Neural progenitor cell (in vitro differentiated cells): ENCODE measurements around the gene ARHGAP40. TPM values are rescaled to one million over a fixed set of nuclear protein-coding genes. Genes with fewer than 3 reads are reported as not detected.

Experiments used
- DNase-seq: peaks from one replicate; pipeline ENCODE4 v3.0.0-alpha.2; 2016; ENCODE audit warnings: low spot score
- H2AFZ ChIP-seq: fragments of 200-600 bp; sonication (generic); replicated peaks from 2 replicates; pipeline ENCODE4 v1.6.1; 2016; ENCODE audit warnings: antibody characterized with exemption
- H3F3A ChIP-seq: fragments of 200-600 bp; sonication (generic); 2 replicates; pipeline ENCODE4 v1.6.1; 2016; ENCODE audit warnings: antibody characterized with exemption, low read depth
- H3K27ac ChIP-seq: fragments of 200-600 bp; sonication (generic); 2 replicates; pipeline ENCODE4 v1.5.1; 2016; ENCODE audit warnings: mild to moderate bottlenecking
- H3K27me3 ChIP-seq: fragments of 200-600 bp; sonication (generic); 2 replicates; pipeline ENCODE4 v1.6.1; 2016; ENCODE audit warnings: mild to moderate bottlenecking, moderate library complexity
- H3K36me3 ChIP-seq: fragments of 200-600 bp; sonication (generic); 2 replicates; pipeline ENCODE4 v1.5.1; 2016
- H3K4me1 ChIP-seq: fragments of 200-600 bp; sonication (generic); 2 replicates; pipeline ENCODE4 v1.6.1; 2016; ENCODE audit warnings: mixed run types
- H3K4me2 ChIP-seq: fragments of 200-600 bp; sonication (generic); 2 replicates; pipeline ENCODE4 v1.6.1; 2016
- H3K4me3 ChIP-seq: fragments of 200-600 bp; sonication (generic); 2 replicates; pipeline ENCODE4 v1.5.1; 2016
- H3K79me2 ChIP-seq: fragments of 200-600 bp; sonication (generic); 2 replicates; pipeline ENCODE4 v1.6.1; 2016; ENCODE audit warnings: low read depth
- H3K9ac ChIP-seq: fragments of 200-600 bp; sonication (generic); 2 replicates; pipeline ENCODE4 v1.6.1; 2016
- H3K9me3 ChIP-seq: fragments of 200-600 bp; sonication (generic); 2 replicates; pipeline ENCODE4 v1.5.1; 2016; ENCODE audit warnings: low read depth
- H4K20me1 ChIP-seq: fragments of 200-600 bp; sonication (generic); 2 replicates; pipeline ENCODE4 v1.6.1; 2016; ENCODE audit warnings: low read depth
- H3K27ac Mint-ChIP-seq: 3 replicates; pipeline ENCODE4 v1.8.0; 2021; ENCODE audit warnings: mixed read lengths
- H3K27me3 Mint-ChIP-seq: 2 replicates; pipeline ENCODE4 v1.8.0; 2022; ENCODE audit warnings: low read depth, mild to moderate bottlenecking, inconsistent platforms, moderate library complexity, mixed read lengths; ENCODE audit not compliant: insufficient read depth
- H3K36me3 Mint-ChIP-seq: 3 replicates; pipeline ENCODE4 v1.8.0; 2021; ENCODE audit warnings: mixed read lengths
- H3K4me1 Mint-ChIP-seq: 3 replicates; pipeline ENCODE4 v1.8.0; 2021; ENCODE audit warnings: mixed read lengths
- H3K4me3 Mint-ChIP-seq: 3 replicates; pipeline ENCODE4 v1.8.0; 2021; ENCODE audit warnings: mild to moderate bottlenecking, moderate library complexity, mixed read lengths
- H3K9me3 Mint-ChIP-seq: 3 replicates; pipeline ENCODE4 v1.8.0; 2020; ENCODE audit warnings: mixed read lengths
- EZH2 ChIP-seq: fragments of 200-600 bp; sonication (generic); IDR thresholded peaks from 2 replicates; pipeline ENCODE4 v1.6.1; 2017; ENCODE audit warnings: antibody characterized with exemption, mild to moderate bottlenecking, moderate library complexity
- EZH2phosphoT487 ChIP-seq: fragments of 200-600 bp; sonication (generic); IDR thresholded peaks from 2 replicates; pipeline ENCODE4 v1.6.1; 2017; ENCODE audit warnings: antibody characterized with exemption
- total RNA-seq: library from RNA; depleted of rRNA; stranded (reverse); fragments of >200 nt; gene quantifications from 2 replicates; pipeline ENCODE4 v1.2.3, GENCODE V29; 2015; ENCODE audit warnings: low replicate concordance
- TF ChIP-seq, protein P1 (sequence below): fragments of 200-600 bp; sonication (generic); IDR thresholded peaks from 2 replicates; pipeline ENCODE4 v1.5.1; 2017; ENCODE audit warnings: antibody characterized with exemption, mild to moderate bottlenecking

ARHGAP40 gene
- total RNA-seq, 1 donor from 2014 or later: not detected

DNA sequence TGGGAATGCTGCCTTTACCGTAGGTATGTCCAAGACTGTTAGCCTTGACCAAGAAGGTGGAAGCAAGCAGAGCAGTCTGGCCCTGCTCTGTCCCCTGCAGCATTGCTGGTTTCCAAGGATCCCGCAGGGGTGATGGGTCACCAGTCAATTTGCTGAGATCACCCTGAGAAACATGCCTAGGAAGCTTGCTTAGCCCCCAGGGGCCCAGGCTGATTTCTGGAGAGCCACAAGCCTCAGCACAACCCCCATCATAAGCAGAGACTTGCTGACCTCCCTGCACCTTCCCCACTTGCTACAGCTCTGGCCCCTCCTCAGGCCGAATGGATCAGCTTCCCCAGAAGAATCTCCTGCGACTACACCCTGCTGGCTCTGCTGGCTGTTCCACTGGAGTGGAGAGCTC, 21.5 kb downstream of the ARHGAP40 start:
- Histone ChIP-seq H4K20me1 (no peaks in the 10 kb centered on the region), H3K4me3 (no peak overlapping the region), H3K9me3 (no peaks in the 10 kb centered on the region), H3K4me1 (no peaks in the 10 kb centered on the region), H3K27ac (no peak overlapping the region), H3K36me3 (no peaks in the 10 kb centered on the region), H2AFZ (no peak overlapping the region), H3K9ac (no peak overlapping the region), H3K79me2 (no peaks in the 10 kb centered on the region), H3K27me3 (no peaks in the 10 kb centered on the region), H3F3A (no peaks in the 10 kb centered on the region), H3K4me2 (no peak overlapping the region)
- Mint-ChIP-seq H3K27ac (no peak overlapping the region), H3K27me3 (no peaks in the 10 kb centered on the region), H3K9me3 (peaks cover 3% of the 10 kb centered on the region), H3K36me3 (no peaks in the 10 kb centered on the region), H3K4me3 (no peak overlapping the region), H3K4me1 (peaks cover 22% of the 10 kb centered on the region)
- TF ChIP-seq, protein P1, sequence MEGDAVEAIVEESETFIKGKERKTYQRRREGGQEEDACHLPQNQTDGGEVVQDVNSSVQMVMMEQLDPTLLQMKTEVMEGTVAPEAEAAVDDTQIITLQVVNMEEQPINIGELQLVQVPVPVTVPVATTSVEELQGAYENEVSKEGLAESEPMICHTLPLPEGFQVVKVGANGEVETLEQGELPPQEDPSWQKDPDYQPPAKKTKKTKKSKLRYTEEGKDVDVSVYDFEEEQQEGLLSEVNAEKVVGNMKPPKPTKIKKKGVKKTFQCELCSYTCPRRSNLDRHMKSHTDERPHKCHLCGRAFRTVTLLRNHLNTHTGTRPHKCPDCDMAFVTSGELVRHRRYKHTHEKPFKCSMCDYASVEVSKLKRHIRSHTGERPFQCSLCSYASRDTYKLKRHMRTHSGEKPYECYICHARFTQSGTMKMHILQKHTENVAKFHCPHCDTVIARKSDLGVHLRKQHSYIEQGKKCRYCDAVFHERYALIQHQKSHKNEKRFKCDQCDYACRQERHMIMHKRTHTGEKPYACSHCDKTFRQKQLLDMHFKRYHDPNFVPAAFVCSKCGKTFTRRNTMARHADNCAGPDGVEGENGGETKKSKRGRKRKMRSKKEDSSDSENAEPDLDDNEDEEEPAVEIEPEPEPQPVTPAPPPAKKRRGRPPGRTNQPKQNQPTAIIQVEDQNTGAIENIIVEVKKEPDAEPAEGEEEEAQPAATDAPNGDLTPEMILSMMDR: no peak
- no peak for TF ChIP-seq EZH2phosphoT487
- TF ChIP-seq EZH2: no peak
- DNase-seq: no peak

DNA sequence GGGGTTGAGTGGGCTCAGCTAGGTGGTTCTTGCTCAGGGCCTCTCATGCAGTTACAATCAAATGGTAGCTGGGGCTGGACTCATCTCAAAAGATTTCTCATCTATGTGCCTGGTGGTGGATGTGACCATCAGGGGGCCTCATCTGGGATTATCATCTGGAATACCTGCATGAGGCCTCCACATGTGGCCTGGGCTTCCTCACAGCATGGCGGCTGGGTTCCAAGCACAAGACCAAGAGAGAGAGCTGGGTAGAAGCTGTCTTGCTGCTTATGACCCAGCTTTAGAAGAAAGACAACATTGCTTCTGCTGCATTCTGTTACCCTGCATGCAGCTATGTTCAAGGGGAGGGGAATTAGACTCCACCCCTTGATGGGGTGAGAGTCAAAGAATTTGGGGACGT, 22.5 kb downstream of the ARHGAP40 start:
- H3K27ac ChIP-seq: no peak overlapping the region
- no peak overlapping the region for H3K4me3 ChIP-seq
- Mint-ChIP-seq H3K27me3 (no peaks in the 10 kb centered on the region), H3K4me1 (peaks cover 22% of the 10 kb centered on the region), H3K9me3 (peaks cover 3% of the 10 kb centered on the region), H3K4me3 (no peak overlapping the region), H3K27ac (no peak overlapping the region), H3K36me3 (no peaks in the 10 kb centered on the region)
- no peaks in the 10 kb centered on the region for H4K20me1 ChIP-seq
- H3K4me2 ChIP-seq: no peak overlapping the region
- no peak overlapping the region for H2AFZ ChIP-seq
- no peaks in the 10 kb centered on the region for H3K27me3 ChIP-seq
- H3K36me3 ChIP-seq: no peaks in the 10 kb centered on the region
- H3K4me1 ChIP-seq: no peaks in the 10 kb centered on the region
- no peak overlapping the region for H3K9ac ChIP-seq
- no peaks in the 10 kb centered on the region for H3K79me2 ChIP-seq
- TF ChIP-seq EZH2phosphoT487: no peak
- no peak for TF ChIP-seq EZH2
- TF ChIP-seq, protein P1: no peak
- no peaks in the 10 kb centered on the region for H3F3A ChIP-seq
- DNase-seq: no peak
- H3K9me3 ChIP-seq: no peaks in the 10 kb centered on the region

DNA sequence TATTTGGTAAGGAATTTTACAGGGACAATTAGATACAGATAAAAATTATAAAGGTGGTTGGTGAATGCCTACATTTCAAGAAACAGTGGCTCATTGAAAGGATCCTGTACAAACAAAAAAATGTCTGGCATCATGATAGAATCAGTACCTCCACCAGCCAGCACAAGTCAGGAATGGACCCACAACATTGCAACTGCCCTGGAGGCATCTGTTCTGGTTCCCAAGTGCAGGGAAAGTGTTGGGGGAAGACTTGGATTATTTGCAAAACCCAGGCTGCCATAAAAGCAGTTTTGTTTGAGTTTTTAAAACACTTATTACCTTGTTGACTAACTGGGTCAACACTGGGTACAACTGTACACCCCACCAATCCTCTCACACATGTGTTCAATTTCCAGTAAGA, 24.3 kb downstream of the ARHGAP40 start:
- no peak overlapping the region for H3K4me2 ChIP-seq
- no peak overlapping the region for H3K27ac ChIP-seq
- Mint-ChIP-seq H3K4me1 (peaks cover 14% of the 10 kb centered on the region), H3K4me3 (no peak overlapping the region), H3K27ac (no peak overlapping the region), H3K27me3 (no peaks in the 10 kb centered on the region), H3K36me3 (no peaks in the 10 kb centered on the region), H3K9me3 (peaks cover 3% of the 10 kb centered on the region)
- no peaks in the 10 kb centered on the region for H4K20me1 ChIP-seq
- DNase-seq: no peak
- H3F3A ChIP-seq: no peaks in the 10 kb centered on the region
- H3K9me3 ChIP-seq: no peaks in the 10 kb centered on the region
- H3K27me3 ChIP-seq: no peaks in the 10 kb centered on the region
- TF ChIP-seq EZH2phosphoT487 (no peak), EZH2 (no peak)
- TF ChIP-seq, protein P1: no peak
- no peak overlapping the region for H3K4me3 ChIP-seq
- no peaks in the 10 kb centered on the region for H3K36me3 ChIP-seq
- no peak overlapping the region for H2AFZ ChIP-seq
- no peak overlapping the region for H3K9ac ChIP-seq
- no peaks in the 10 kb centered on the region for H3K4me1 ChIP-seq
- no peaks in the 10 kb centered on the region for H3K79me2 ChIP-seq
